ENCODE measurements around the gene ITPKB.
A peak's percentile ranks its signal among the peaks of the same experiment; 100 is the strongest.

Gene ITPKB

GRCh38 chr1:226678251-226678650 lies 60.8 kb downstream of the ITPKB start:
- in situ Hi-C loops (cut with MboI; ENCODE audit: low pct_unique_long_range_greater_than_20kb, low sequenced_read_pairs), result no loop called here

GRCh38 chr1:226677027-226678020 lies 61.8 kb downstream of the ITPKB start:
- peak; percentile 86 for DNase-seq
- in situ Hi-C loops (cut with MboI; ENCODE audit: low pct_unique_long_range_greater_than_20kb, low sequenced_read_pairs), result no loop called here

More at GRCh38 chr1:226678251-226678650, 60.8 kb downstream of the ITPKB start:
- no peak for DNase-seq

- in situ Hi-C loops (cut with MboI; ENCODE audit: low pct_unique_long_range_greater_than_20kb, low sequenced_read_pairs), result no loop called here
- no peak for DNase-seq
These were observed 62.7 kb downstream of the ITPKB start for GRCh38 chr1:226676381-226676780.

GRCh38 chr1:226675715-226676357 lies 63.2 kb downstream of the ITPKB start:
- in situ Hi-C loops (cut with MboI; ENCODE audit: low pct_unique_long_range_greater_than_20kb, low sequenced_read_pairs), result no loop called here
- DNase-seq, result no peak

- peak; percentile 93 for DNase-seq
These were observed 64.0 kb downstream of the ITPKB start for GRCh38 chr1:226674892-226675714.

GRCh38 chr1:226672339-226672762 lies 66.7 kb downstream of the ITPKB start:
- in situ Hi-C loops (cut with MboI; ENCODE audit: low pct_unique_long_range_greater_than_20kb, low sequenced_read_pairs), result no loop called here
- DNase-seq, result no peak

More at GRCh38 chr1:226674892-226675714, 64.0 kb downstream of the ITPKB start:
- in situ Hi-C loops (cut with MboI; ENCODE audit: low pct_unique_long_range_greater_than_20kb, low sequenced_read_pairs), result no loop called here

- in situ Hi-C loops (cut with MboI; ENCODE audit: low pct_unique_long_range_greater_than_20kb, low sequenced_read_pairs), result no loop called here
- no peak for DNase-seq
These were observed 67.8 kb downstream of the ITPKB start for GRCh38 chr1:226671277-226671676.

GRCh38 chr1:226670073-226670472 lies 69.0 kb downstream of the ITPKB start:
- in situ Hi-C loops (cut with MboI; ENCODE audit: low pct_unique_long_range_greater_than_20kb, low sequenced_read_pairs), result no loop called here
- DNase-seq, result no peak

GRCh38 chr1:226668173-226668560 lies 70.9 kb downstream of the ITPKB start:
- no peak for DNase-seq
- in situ Hi-C loops (cut with MboI; ENCODE audit: low pct_unique_long_range_greater_than_20kb, low sequenced_read_pairs), result no loop called here

- in situ Hi-C loops (cut with MboI; ENCODE audit: low pct_unique_long_range_greater_than_20kb, low sequenced_read_pairs), result no loop called here
- DNase-seq, result no peak
These were observed 72.4 kb downstream of the ITPKB start for GRCh38 chr1:226666692-226667091.

- DNase-seq, result no peak
- in situ Hi-C loops (cut with MboI; ENCODE audit: low pct_unique_long_range_greater_than_20kb, low sequenced_read_pairs), result no loop called here
These were observed 72.9 kb downstream of the ITPKB start for GRCh38 chr1:226666164-226666506.

- DNase-seq, result no peak
- in situ Hi-C loops (cut with MboI; ENCODE audit: low pct_unique_long_range_greater_than_20kb, low sequenced_read_pairs), result no loop called here
These were observed 73.4 kb downstream of the ITPKB start for GRCh38 chr1:226665505-226666163.

- DNase-seq, result no peak
- in situ Hi-C loops (cut with MboI; ENCODE audit: low pct_unique_long_range_greater_than_20kb, low sequenced_read_pairs), result no loop called here
These were observed 74.5 kb downstream of the ITPKB start for GRCh38 chr1:226664413-226665101.

- no peak for DNase-seq
- in situ Hi-C loops (cut with MboI; ENCODE audit: low pct_unique_long_range_greater_than_20kb, low sequenced_read_pairs), result no loop called here
These were observed 75.8 kb downstream of the ITPKB start for GRCh38 chr1:226663327-226663704.

- peak; percentile 87 for DNase-seq
- in situ Hi-C loops (cut with MboI; ENCODE audit: low pct_unique_long_range_greater_than_20kb, low sequenced_read_pairs), result no loop called here
These were observed 76.3 kb downstream of the ITPKB start for GRCh38 chr1:226662642-226663326.

- in situ Hi-C loops (cut with MboI; ENCODE audit: low pct_unique_long_range_greater_than_20kb, low sequenced_read_pairs), result no loop called here
- no peak for DNase-seq
These were observed 77.1 kb downstream of the ITPKB start for GRCh38 chr1:226661965-226662364.

- in situ Hi-C loops (cut with MboI; ENCODE audit: low pct_unique_long_range_greater_than_20kb, low sequenced_read_pairs), result no loop called here
These were observed 77.8 kb downstream of the ITPKB start for GRCh38 chr1:226661271-226661670.

More at GRCh38 chr1:226661271-226661670, 77.8 kb downstream of the ITPKB start:
- DNase-seq, result no peak
